ENCODE results near the gene HAGHL.

The HAGHL gene

GRCh38 chr16:708959-709358 lies 17.9 kb upstream of the HAGHL start:
- DNase-seq, result no peak

- peak; percentile 66 for DNase-seq
Measured at GRCh38 chr16:709566-710499, 17.1 kb upstream of the HAGHL start.

- no peak for DNase-seq
Measured at GRCh38 chr16:710500-711075, 16.3 kb upstream of the HAGHL start.

GRCh38 chr16:711084-711483 lies 15.8 kb upstream of the HAGHL start:
- no peak for DNase-seq

GRCh38 chr16:711548-712320 lies 15.2 kb upstream of the HAGHL start:
- DNase-seq, result peak; percentile 66

GRCh38 chr16:712740-713250 lies 14.1 kb upstream of the HAGHL start:
- peak; percentile 97 for DNase-seq

- DNase-seq, result peak; percentile 54
Measured at GRCh38 chr16:714079-714478, 12.8 kb upstream of the HAGHL start.

GRCh38 chr16:714558-715476 lies 12.1 kb upstream of the HAGHL start, which contains the start of gene METRN:
METRN (plus strand) TSS chr16:715118; CDS start chr16:715290, 172 bp downstream.
- DNase-seq, result peak; percentile 89

- DNase-seq, result peak; percentile 38
Measured at GRCh38 chr16:715477-716199, 11.3 kb upstream of the HAGHL start.

GRCh38 chr16:716200-716568 lies 10.7 kb upstream of the HAGHL start:
- DNase-seq, result peak; percentile 51

- no peak for DNase-seq
Measured at GRCh38 chr16:716768-717325, 10.1 kb upstream of the HAGHL start.

- DNase-seq, result no peak
Measured at GRCh38 chr16:717450-718245, 9.3 kb upstream of the HAGHL start.

- no peak for DNase-seq
Measured at GRCh38 chr16:718389-718788, 8.5 kb upstream of the HAGHL start.

GRCh38 chr16:718922-719321 lies 8.0 kb upstream of the HAGHL start:
- no peak for DNase-seq

- DNase-seq, result peak; percentile 32
Measured at GRCh38 chr16:719815-720446, 7.0 kb upstream of the HAGHL start.

- peak; percentile 88 for DNase-seq
Measured at GRCh38 chr16:720447-720989, 6.4 kb upstream of the HAGHL start.

- DNase-seq, result peak; percentile 79
Measured at GRCh38 chr16:720990-721764, 5.7 kb upstream of the HAGHL start, which contains the start of gene ANTKMT. ANTKMT (plus strand) TSS chr16:721146; CDS start chr16:721275, 129 bp downstream.

- DNase-seq, result no peak
Measured at GRCh38 chr16:721765-722540, 5.0 kb upstream of the HAGHL start.

Measured in EL (cell line).